A549 treated with ZK216348 at 1 μM for 4 hours (cell line): ENCODE data around the gene PDE8B. TPM values are rescaled to one million over a fixed set of nuclear protein-coding genes. Genes with fewer than 3 reads are reported as not detected.

Experiments
- total RNA-seq: library from RNA; stranded (reverse); fragments of 200-300 nt; extraction: Qiagen RNA extraction; gene quantifications from 5 replicates; pipeline ENCODE4 v1.2.3, GENCODE V29; 2022; ENCODE audit warnings: low read depth

Gene PDE8B, protein sequence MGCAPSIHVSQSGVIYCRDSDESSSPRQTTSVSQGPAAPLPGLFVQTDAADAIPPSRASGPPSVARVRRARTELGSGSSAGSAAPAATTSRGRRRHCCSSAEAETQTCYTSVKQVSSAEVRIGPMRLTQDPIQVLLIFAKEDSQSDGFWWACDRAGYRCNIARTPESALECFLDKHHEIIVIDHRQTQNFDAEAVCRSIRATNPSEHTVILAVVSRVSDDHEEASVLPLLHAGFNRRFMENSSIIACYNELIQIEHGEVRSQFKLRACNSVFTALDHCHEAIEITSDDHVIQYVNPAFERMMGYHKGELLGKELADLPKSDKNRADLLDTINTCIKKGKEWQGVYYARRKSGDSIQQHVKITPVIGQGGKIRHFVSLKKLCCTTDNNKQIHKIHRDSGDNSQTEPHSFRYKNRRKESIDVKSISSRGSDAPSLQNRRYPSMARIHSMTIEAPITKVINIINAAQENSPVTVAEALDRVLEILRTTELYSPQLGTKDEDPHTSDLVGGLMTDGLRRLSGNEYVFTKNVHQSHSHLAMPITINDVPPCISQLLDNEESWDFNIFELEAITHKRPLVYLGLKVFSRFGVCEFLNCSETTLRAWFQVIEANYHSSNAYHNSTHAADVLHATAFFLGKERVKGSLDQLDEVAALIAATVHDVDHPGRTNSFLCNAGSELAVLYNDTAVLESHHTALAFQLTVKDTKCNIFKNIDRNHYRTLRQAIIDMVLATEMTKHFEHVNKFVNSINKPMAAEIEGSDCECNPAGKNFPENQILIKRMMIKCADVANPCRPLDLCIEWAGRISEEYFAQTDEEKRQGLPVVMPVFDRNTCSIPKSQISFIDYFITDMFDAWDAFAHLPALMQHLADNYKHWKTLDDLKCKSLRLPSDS
- total RNA-seq = 1.1 to 3.0 TPM (median 1.9 TPM) in 5 replicates

GRCh38 chr5:77210091-77210963 lies at the start of gene PDE8B:
PDE8B (plus strand) TSS chr5:77210680; CDS start chr5:77210926, 246 bp downstream.

Other genes starting within 250 kb of the PDE8B start
- gene AGGF1, start 180.3 kb upstream of the PDE8B start, total RNA-seq = 9.3 to 16.7 TPM (median 14.9 TPM) in 5 replicates
- gene ZBED3, start 123.4 kb upstream of the PDE8B start, total RNA-seq = 3.0 to 4.5 TPM (median 3.7 TPM) in 5 replicates